ENCODE measurements around the gene DRICH1. TPM values are rescaled to one million over a fixed set of nuclear protein-coding genes. Genes with fewer than 3 reads are reported as not detected.
"Not testable (repeated sequence)": the region's sequence is repeated elsewhere in the genome, so short reads cannot be mapped to it uniquely, and the experiment has no call there.

The DRICH1 gene
- total RNA-seq, 1 experiment from 2014 or later: 4.8 TPM

- TF ChIP-seq CTCF (IDR thresholded peaks at IDR 0.05; ENCODE audit: insufficient read depth in 1 of 2, low read depth in 1 of 2, low read length in 1 of 2, severe bottlenecking in 1 of 2, unreplicated experiment in 1 of 2): no peak
Observed at GRCh38 chr22:23670378-23671295, 38.5 kb upstream of the DRICH1 start.

GRCh38 chr22:23660381-23660780, 28.3 kb upstream of the DRICH1 start:
- H3K9me3 Mint-ChIP-seq (ENCODE audit: unreplicated experiment); H3K9me3 ChIP-seq; DNase-seq; H3K27me3 ChIP-seq (replicated peaks; ENCODE audit: control insufficient read depth, insufficient read depth, low read length); H3K4me1 Mint-ChIP-seq (ENCODE audit: low read depth, unreplicated experiment); H3K27ac Mint-ChIP-seq (ENCODE audit: unreplicated experiment); H3K4me3 Mint-ChIP-seq (ENCODE audit: unreplicated experiment); H3K4me1 ChIP-seq; CTCF ChIA-PET; intact Hi-C loops (cut with micrococcal nuclease; ENCODE audit: unreplicated experiment); POLR2A ChIA-PET; H3K36me3 ChIP-seq (ENCODE audit: control insufficient read depth, insufficient read depth, low read length); BruUV-seq (replicated peaks); H3K27me3 Mint-ChIP-seq (ENCODE audit: insufficient read depth, unreplicated experiment); H3K4me3 ChIP-seq (ENCODE audit: low read depth, low read length): not testable (repeated sequence)
- H3K36me3 Mint-ChIP-seq (ENCODE audit: insufficient read depth, unreplicated experiment): peaks cover 39% of the 10 kb centered on the region

More at GRCh38 chr22:23670378-23671295, 38.5 kb upstream of the DRICH1 start:
- no peak for DNase-seq
- POLR2A ChIA-PET: no interaction called here
- CTCF ChIA-PET: no interaction called here
- no peaks in the 10 kb centered on the region for H3K36me3 ChIP-seq (ENCODE audit: control insufficient read depth, insufficient read depth, low read length)
- no peaks in the 10 kb centered on the region for H3K4me1 ChIP-seq
- Mint-ChIP-seq H3K4me3 (ENCODE audit: unreplicated experiment) (no peak overlapping the region), H3K9me3 (ENCODE audit: unreplicated experiment) (no peaks in the 10 kb centered on the region), H3K27ac (ENCODE audit: unreplicated experiment) (no peak overlapping the region), H3K27me3 (ENCODE audit: insufficient read depth, unreplicated experiment) (no peaks in the 10 kb centered on the region), H3K4me1 (ENCODE audit: low read depth, unreplicated experiment) (no peaks in the 10 kb centered on the region), H3K36me3 (ENCODE audit: insufficient read depth, unreplicated experiment) (no peaks in the 10 kb centered on the region)
- H3K27me3 ChIP-seq (replicated peaks; ENCODE audit: control insufficient read depth, insufficient read depth, low read length): no peaks in the 10 kb centered on the region
- no TSS peak for BruUV-seq (replicated peaks)
- H3K9me3 ChIP-seq: no peaks in the 10 kb centered on the region
- H3K4me3 ChIP-seq (ENCODE audit: low read depth, low read length): no peak overlapping the region
- intact Hi-C loops (cut with micrococcal nuclease; ENCODE audit: unreplicated experiment): no loop called here

- Mint-ChIP-seq H3K27ac (ENCODE audit: unreplicated experiment) (no peak overlapping the region), H3K4me3 (ENCODE audit: unreplicated experiment) (no peak overlapping the region), H3K27me3 (ENCODE audit: insufficient read depth, unreplicated experiment) (no peaks in the 10 kb centered on the region), H3K9me3 (ENCODE audit: unreplicated experiment) (no peaks in the 10 kb centered on the region), H3K4me1 (ENCODE audit: low read depth, unreplicated experiment) (no peaks in the 10 kb centered on the region), H3K36me3 (ENCODE audit: insufficient read depth, unreplicated experiment) (peaks cover 40% of the 10 kb centered on the region)
- no TSS peak for BruUV-seq (replicated peaks)
- no peak for TF ChIP-seq CTCF (IDR thresholded peaks at IDR 0.05; ENCODE audit: insufficient read depth in 1 of 2, low read depth in 1 of 2, low read length in 1 of 2, severe bottlenecking in 1 of 2, unreplicated experiment in 1 of 2)
- ChIA-PET CTCF (no interaction called here), POLR2A (no interaction called here)
- H3K4me3 ChIP-seq (ENCODE audit: low read depth, low read length): no peak overlapping the region
- H3K9me3 ChIP-seq: no peaks in the 10 kb centered on the region
- H3K4me1 ChIP-seq: no peaks in the 10 kb centered on the region
- no peaks in the 10 kb centered on the region for H3K36me3 ChIP-seq (ENCODE audit: control insufficient read depth, insufficient read depth, low read length)
- no peaks in the 10 kb centered on the region for H3K27me3 ChIP-seq (replicated peaks; ENCODE audit: control insufficient read depth, insufficient read depth, low read length)
- no peak for DNase-seq
- intact Hi-C loops (cut with micrococcal nuclease; ENCODE audit: unreplicated experiment): no loop called here
Observed at GRCh38 chr22:23657727-23658126, 25.6 kb upstream of the DRICH1 start.
